Measurements from ENCODE around the gene PDE3A. TPM values are rescaled to one million over a fixed set of nuclear protein-coding genes. Genes with fewer than 3 reads are reported as not detected.

The PDE3A gene
- total and polyA plus RNA-seq, 8 donors: 4.9 to 16.5 (median 12.6) TPM

- Histone ChIP-seq H3K27me3 (no peaks in the 10 kb centered on the region), H3K9me3 (no peaks in the 10 kb centered on the region), H3K27ac (no peak overlapping the region), H3K36me3 (no peaks in the 10 kb centered on the region), H3K4me1 (no peaks in the 10 kb centered on the region), H3K4me3 (no peak overlapping the region)
- 85 to 92% methylated on average over 2 of the region's 2 CpGs for WGBS, 2 donors
- FAIRE-seq (no peak), DNase-seq (no peak), ATAC-seq (no peak)
- intact Hi-C loops (cut with DNase I): no loop called here
- no peak for TF ChIP-seq CTCF (IDR thresholded peaks at IDR 0.05)
These were observed 119.2 kb downstream of the PDE3A start for GRCh38 chr12:20487519-20487918.

- 19 to 27% methylated on average over 1 of the region's 1 CpG for WGBS, 2 donors
- ATAC-seq (no peak), FAIRE-seq (no peak), DNase-seq (no peak)
- H3K27ac ChIP-seq: no peak overlapping the region
- H3K9me3 ChIP-seq: no peaks in the 10 kb centered on the region
- intact Hi-C loops (cut with DNase I): no loop called here
- no peaks in the 10 kb centered on the region for H3K4me1 ChIP-seq
- no peak overlapping the region for H3K4me3 ChIP-seq
- no peaks in the 10 kb centered on the region for H3K36me3 ChIP-seq
- no peaks in the 10 kb centered on the region for H3K27me3 ChIP-seq
- TF ChIP-seq CTCF (IDR thresholded peaks at IDR 0.05): no peak
These were observed 121.3 kb downstream of the PDE3A start for GRCh38 chr12:20489645-20490044.

- no peak overlapping the region for H3K27ac ChIP-seq
- no peak for ATAC-seq
- no peaks in the 10 kb centered on the region for H3K27me3 ChIP-seq
- no peaks in the 10 kb centered on the region for H3K9me3 ChIP-seq
- DNase-seq: no peak
- H3K36me3 ChIP-seq: no peaks in the 10 kb centered on the region
- intact Hi-C loops (cut with DNase I): no loop called here
- no peak for TF ChIP-seq CTCF (IDR thresholded peaks at IDR 0.05)
- no peak overlapping the region for H3K4me3 ChIP-seq
- no peak for FAIRE-seq
- H3K4me1 ChIP-seq: no peaks in the 10 kb centered on the region
These were observed 121.9 kb downstream of the PDE3A start for GRCh38 chr12:20490213-20490612.

- ATAC-seq (no peak), DNase-seq (no peak), FAIRE-seq (no peak)
- Histone ChIP-seq H3K4me1 (no peaks in the 10 kb centered on the region), H3K27me3 (no peaks in the 10 kb centered on the region), H3K36me3 (no peaks in the 10 kb centered on the region), H3K4me3 (no peak overlapping the region), H3K9me3 (no peaks in the 10 kb centered on the region), H3K27ac (no peak overlapping the region)
- 65 to 74% methylated on average over 5 of the region's 5 CpGs for WGBS, 2 donors
- no peak for TF ChIP-seq CTCF (IDR thresholded peaks at IDR 0.05)
- intact Hi-C loops (cut with DNase I): no loop called here
These were observed 123.0 kb downstream of the PDE3A start for GRCh38 chr12:20491290-20491689.

- ATAC-seq (no peak), DNase-seq (no peak), FAIRE-seq (no peak)
- Histone ChIP-seq H3K36me3 (no peaks in the 10 kb centered on the region), H3K27ac (no peak overlapping the region), H3K4me1 (no peaks in the 10 kb centered on the region), H3K9me3 (no peaks in the 10 kb centered on the region), H3K27me3 (no peaks in the 10 kb centered on the region), H3K4me3 (no peak overlapping the region)
- 64 to 80% methylated on average over 4 of the region's 4 CpGs for WGBS, 2 donors
- TF ChIP-seq CTCF (IDR thresholded peaks at IDR 0.05): no peak
- intact Hi-C loops (cut with DNase I): no loop called here
These were observed 124.0 kb downstream of the PDE3A start for GRCh38 chr12:20492251-20492760.

All from pancreas (tissue), 10 donors.